ENCODE results near the gene MRGPRG.
A peak's percentile ranks its signal among the peaks of the same experiment; 100 is the strongest.

Gene MRGPRG

GRCh38 chr11:3186166-3186953, 32.3 kb downstream of the MRGPRG start:
- TF ChIP-seq CTCF (IDR thresholded peaks at IDR 0.05): no peak
- intact Hi-C loops (cut with DNase I; ENCODE audit: low total_unique reads): no loop called here
- peak in 1 of 2 donors; percentile 56 for DNase-seq

GRCh38 chr11:3184732-3185347, 33.8 kb downstream of the MRGPRG start:
- H3K36me3 ChIP-seq: no peaks in the 10 kb centered on the region
- peaks cover 0 to 15% of the 10 kb centered on the region in 2 donors for H3K27me3 ChIP-seq
- TF ChIP-seq CTCF (IDR thresholded peaks at IDR 0.05): no peak
- no peaks in the 10 kb centered on the region for H3K9me3 ChIP-seq
- no peak overlapping the region for H3K27ac ChIP-seq
- DNase-seq: peak in 1 of 2 donors; percentile 24
- H3K4me1 ChIP-seq: no peaks in the 10 kb centered on the region
- intact Hi-C loops (cut with DNase I; ENCODE audit: low total_unique reads): no loop called here
- no peak overlapping the region for H3K4me3 ChIP-seq

More at GRCh38 chr11:3186166-3186953, 32.3 kb downstream of the MRGPRG start:
- H3K4me1 ChIP-seq: no peaks in the 10 kb centered on the region
- H3K4me3 ChIP-seq: no peak overlapping the region
- H3K36me3 ChIP-seq: no peaks in the 10 kb centered on the region
- H3K27ac ChIP-seq: no peak overlapping the region
- H3K9me3 ChIP-seq: no peaks in the 10 kb centered on the region
- H3K27me3 ChIP-seq: peaks cover 0 to 18% of the 10 kb centered on the region in 2 donors

GRCh38 chr11:3183523-3183922, 35.1 kb downstream of the MRGPRG start:
- peaks cover 0 to 2% of the 10 kb centered on the region in 2 donors for H3K27me3 ChIP-seq
- H3K4me3 ChIP-seq: no peak overlapping the region
- H3K27ac ChIP-seq: no peak overlapping the region
- no peaks in the 10 kb centered on the region for H3K36me3 ChIP-seq
- intact Hi-C loops (cut with DNase I; ENCODE audit: low total_unique reads): no loop called here
- TF ChIP-seq CTCF (IDR thresholded peaks at IDR 0.05): no peak
- H3K9me3 ChIP-seq: no peaks in the 10 kb centered on the region
- peak in 1 of 2 donors; percentile 10 for DNase-seq
- no peaks in the 10 kb centered on the region for H3K4me1 ChIP-seq

GRCh38 chr11:3182462-3182852, 36.2 kb downstream of the MRGPRG start:
- Histone ChIP-seq H3K36me3 (no peaks in the 10 kb centered on the region), H3K4me3 (no peak overlapping the region), H3K4me1 (no peaks in the 10 kb centered on the region), H3K9me3 (no peaks in the 10 kb centered on the region), H3K27ac (no peak overlapping the region), H3K27me3 (no peaks in the 10 kb centered on the region)
- intact Hi-C loops (cut with DNase I; ENCODE audit: low total_unique reads): no loop called here
- TF ChIP-seq CTCF (IDR thresholded peaks at IDR 0.05): no peak
- DNase-seq: peak in 1 of 2 donors; percentile 50

- Histone ChIP-seq H3K4me1 (no peaks in the 10 kb centered on the region), H3K36me3 (no peaks in the 10 kb centered on the region), H3K27ac (no peak overlapping the region), H3K9me3 (peaks cover 0 to 3% (median 0%) of the 10 kb centered on the region in 3 donors), H3K4me3 (no peak overlapping the region), H3K27me3 (no peaks in the 10 kb centered on the region)
- no peak for TF ChIP-seq CTCF (IDR thresholded peaks at IDR 0.05)
- intact Hi-C loops (cut with DNase I; ENCODE audit: low total_unique reads): no loop called here
- DNase-seq: no peak
Measured at GRCh38 chr11:3181725-3182461, 36.7 kb downstream of the MRGPRG start.
